ENCODE data around the gene SRGAP1. TPM values are rescaled to one million over a fixed set of nuclear protein-coding genes. Genes with fewer than 3 reads are reported as not detected.
"Not testable (repeated sequence)": the region's sequence is repeated elsewhere in the genome, so short reads cannot be mapped to it uniquely, and the experiment has no call there.

Gene SRGAP1
- polyA plus RNA-seq, 6 donors from 2014 or later: 0.01 to 0.26 (median 0.05) TPM

- Mint-ChIP-seq H3K9me3 (peaks cover 0 to 2% (median 0%) of the 10 kb centered on the region in 7 donors), H3K27me3 (peaks cover 0 to 5% (median 0%) of the 10 kb centered on the region in 3 donors), H3K27ac (no peak overlapping the region), H3K4me1 (no peaks in the 10 kb centered on the region), H3K4me3 (no peak overlapping the region), H3K36me3 (no peaks in the 10 kb centered on the region)
- no peak for ATAC-seq (ENCODE audit: low read depth in 2 of 2)
- no peak for DNase-seq
Observed at GRCh38 chr12:63862969-63863230, 18.4 kb downstream of the SRGAP1 start.

- H3K4me3 Mint-ChIP-seq: no peak overlapping the region
- no peaks in the 10 kb centered on the region for H3K36me3 Mint-ChIP-seq
- peaks cover 0 to 5% (median 2%) of the 10 kb centered on the region in 3 donors for H3K27me3 Mint-ChIP-seq
- DNase-seq: no peak
- H3K4me1 Mint-ChIP-seq: no peaks in the 10 kb centered on the region
- H3K9me3 Mint-ChIP-seq: peaks cover 0 to 2% (median 0%) of the 10 kb centered on the region in 7 donors
- no peak for ATAC-seq (ENCODE audit: low read depth in 2 of 2)
- no peak overlapping the region for H3K27ac Mint-ChIP-seq
Observed at GRCh38 chr12:63863658-63864453, 19.4 kb downstream of the SRGAP1 start.

GRCh38 chr12:63864454-63864706 lies 19.9 kb downstream of the SRGAP1 start:
- H3K9me3 Mint-ChIP-seq: peaks cover 0 to 2% (median 0%) of the 10 kb centered on the region in 7 donors
- H3K4me1 Mint-ChIP-seq: no peaks in the 10 kb centered on the region
- peaks cover 0 to 7% (median 5%) of the 10 kb centered on the region in 3 donors for H3K27me3 Mint-ChIP-seq
- DNase-seq (no peak), ATAC-seq (ENCODE audit: low read depth in 2 of 2) (no peak)
- no peak overlapping the region for H3K27ac Mint-ChIP-seq
- no peaks in the 10 kb centered on the region for H3K36me3 Mint-ChIP-seq
- no peak overlapping the region for H3K4me3 Mint-ChIP-seq

DNA sequence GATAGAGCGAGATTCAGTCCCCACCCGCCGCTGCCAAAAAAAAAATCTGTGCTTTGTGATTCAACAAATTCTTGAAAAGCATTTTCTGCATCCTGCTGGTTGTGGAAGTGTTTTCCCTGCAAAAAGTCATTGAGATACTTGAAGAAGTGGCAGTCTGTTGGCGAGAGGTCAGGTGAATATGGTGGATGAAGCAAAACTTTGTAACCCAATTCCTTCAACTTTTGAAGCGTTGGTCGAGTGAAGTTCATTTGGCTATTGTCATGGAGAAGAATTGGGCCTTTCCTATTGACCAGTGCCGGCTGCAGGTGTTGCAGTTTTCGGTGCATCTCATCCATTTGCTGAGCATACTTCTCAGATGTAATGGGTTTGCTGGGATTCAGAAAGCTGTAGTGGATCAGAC lies 20.9 kb downstream of the SRGAP1 start:
- Mint-ChIP-seq H3K4me1 (no peaks in the 10 kb centered on the region), H3K36me3 (no peaks in the 10 kb centered on the region), H3K27ac (no peak overlapping the region), H3K9me3 (peaks cover 0 to 2% (median 0%) of the 10 kb centered on the region in 7 donors), H3K27me3 (peaks cover 0 to 11% (median 4%) of the 10 kb centered on the region in 3 donors), H3K4me3 (no peak overlapping the region)
- DNase-seq (no peak), ATAC-seq (ENCODE audit: low read depth in 2 of 2) (no peak)

DNA sequence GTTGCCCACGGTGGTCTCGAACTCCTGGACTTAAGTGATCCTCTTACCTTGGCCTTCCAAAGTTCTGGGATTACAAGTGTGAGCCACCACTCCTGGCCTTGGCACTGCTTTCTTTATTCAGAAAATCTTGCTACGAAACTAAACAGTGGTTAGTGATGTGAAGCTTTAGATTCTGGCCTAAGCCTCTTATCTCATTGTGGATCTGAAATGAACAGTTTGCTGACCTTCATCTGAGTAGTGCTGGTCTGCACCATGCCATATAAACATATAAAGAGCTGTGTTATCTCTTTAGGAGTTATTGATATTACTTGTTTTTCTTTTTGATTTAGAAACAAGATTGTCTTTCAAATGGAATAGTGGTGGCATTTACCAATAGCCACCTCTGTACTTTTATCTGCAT lies 22.6 kb downstream of the SRGAP1 start:
- Mint-ChIP-seq H3K27ac (no peak overlapping the region), H3K9me3 (peaks cover 0 to 2% (median 0%) of the 10 kb centered on the region in 7 donors), H3K4me3 (no peak overlapping the region), H3K36me3 (no peaks in the 10 kb centered on the region), H3K4me1 (no peaks in the 10 kb centered on the region), H3K27me3 (peaks cover 5 to 15% (median 11%) of the 10 kb centered on the region in 3 donors)
- DNase-seq (no peak), ATAC-seq (ENCODE audit: low read depth in 2 of 2) (no peak)

DNA sequence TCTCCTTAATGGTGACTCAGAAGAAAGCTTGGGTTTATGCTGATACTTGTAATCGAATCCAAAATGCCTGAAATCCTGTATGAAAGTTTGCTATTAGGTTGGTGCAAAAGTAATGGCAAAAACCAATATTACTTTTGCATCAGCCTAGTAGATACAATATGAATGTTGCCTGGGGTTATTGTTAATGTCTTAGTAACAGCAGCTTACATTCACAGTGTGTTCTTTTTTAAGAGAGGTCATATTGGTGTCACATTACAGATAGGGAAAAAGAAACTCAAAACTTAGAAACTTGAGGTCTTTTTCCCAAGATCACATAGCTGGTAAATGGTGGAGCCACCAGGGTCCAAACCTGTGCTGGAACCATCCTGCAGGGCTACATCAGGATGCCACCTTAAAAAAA lies 25.2 kb downstream of the SRGAP1 start:
- Mint-ChIP-seq H3K36me3 (no peaks in the 10 kb centered on the region), H3K4me1 (no peaks in the 10 kb centered on the region), H3K27me3 (peaks cover 10 to 16% (median 11%) of the 10 kb centered on the region in 3 donors), H3K4me3 (no peak overlapping the region), H3K27ac (no peak overlapping the region), H3K9me3 (peaks cover 0 to 2% (median 0%) of the 10 kb centered on the region in 7 donors)
- DNase-seq (no peak), ATAC-seq (ENCODE audit: low read depth in 2 of 2) (no peak)

GRCh38 chr12:63870838-63871237 lies 26.3 kb downstream of the SRGAP1 start:
- no peak for DNase-seq
- no peak overlapping the region for H3K4me3 Mint-ChIP-seq
- H3K9me3 Mint-ChIP-seq: peaks cover 0 to 2% (median 0%) of the 10 kb centered on the region in 7 donors
- no peak overlapping the region for H3K27ac Mint-ChIP-seq
- H3K27me3 Mint-ChIP-seq: peaks cover 10 to 16% (median 11%) of the 10 kb centered on the region in 3 donors
- no peak for ATAC-seq (ENCODE audit: low read depth in 2 of 2)
- H3K36me3 Mint-ChIP-seq: no peaks in the 10 kb centered on the region
- no peaks in the 10 kb centered on the region for H3K4me1 Mint-ChIP-seq

DNA sequence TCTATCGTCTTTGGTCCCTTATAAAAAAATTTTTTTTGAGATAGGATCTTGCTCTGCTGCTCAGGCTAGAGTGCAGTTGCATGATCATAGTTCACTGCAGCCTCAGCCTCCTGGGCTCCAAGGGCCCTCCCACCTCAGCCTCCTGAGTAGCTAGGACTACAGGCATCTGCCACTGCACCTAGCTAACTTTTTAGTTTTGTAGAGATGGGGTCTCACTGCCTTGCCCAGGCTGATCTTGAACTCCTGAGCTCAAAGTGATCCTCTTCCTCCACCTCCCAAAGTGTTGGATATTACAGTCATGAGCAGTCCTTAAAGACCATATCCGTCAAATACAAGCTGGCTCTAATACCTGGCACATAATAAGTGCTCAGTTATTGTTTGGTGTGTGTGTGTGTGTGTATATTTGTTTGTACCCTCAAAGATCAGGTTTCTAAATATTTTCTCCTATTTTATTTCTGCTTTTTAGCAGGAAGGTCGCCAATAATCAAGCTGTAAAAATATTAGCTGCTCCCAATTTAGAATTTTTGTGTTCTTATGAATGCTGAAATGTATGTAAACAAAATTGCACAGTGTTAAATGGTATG lies 30.5 kb downstream of the SRGAP1 start:
- ATAC-seq (ENCODE audit: low read depth in 2 of 2) (no peak), DNase-seq (no peak)
- Mint-ChIP-seq H3K9me3 (peaks cover 0 to 1% (median 0%) of the 10 kb centered on the region in 7 donors), H3K4me3 (no peak overlapping the region), H3K4me1 (no peaks in the 10 kb centered on the region), H3K27me3 (peaks cover 0 to 20% (median 10%) of the 10 kb centered on the region in 3 donors), H3K27ac (no peak overlapping the region), H3K36me3 (no peaks in the 10 kb centered on the region)

DNA sequence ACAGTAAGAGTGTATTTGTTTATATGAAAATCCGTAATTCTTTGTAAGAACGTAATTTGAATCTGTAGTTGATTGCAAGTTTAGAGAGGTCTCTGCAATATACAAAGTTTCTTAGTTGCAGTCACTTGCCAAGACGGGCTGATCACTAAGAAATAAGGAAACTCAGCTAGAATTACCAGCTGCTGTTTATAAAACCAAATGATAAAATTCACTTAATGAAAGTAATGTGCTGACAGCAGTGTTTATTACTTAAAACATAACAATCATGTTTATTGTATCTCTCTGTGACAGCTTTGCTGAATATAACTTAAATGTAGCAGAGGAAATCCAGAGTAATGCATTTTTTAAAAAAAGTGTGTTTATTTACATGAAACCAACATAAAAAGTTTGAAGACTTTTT lies 31.2 kb downstream of the SRGAP1 start:
- Mint-ChIP-seq H3K27ac (no peak overlapping the region), H3K9me3 (peaks cover 0 to 4% (median 0%) of the 10 kb centered on the region in 7 donors), H3K4me1 (no peaks in the 10 kb centered on the region), H3K27me3 (peaks cover 3 to 25% (median 15%) of the 10 kb centered on the region in 3 donors), H3K36me3 (no peaks in the 10 kb centered on the region), H3K4me3 (no peak overlapping the region)
- DNase-seq: no peak
- no peak for ATAC-seq (ENCODE audit: low read depth in 2 of 2)

DNA sequence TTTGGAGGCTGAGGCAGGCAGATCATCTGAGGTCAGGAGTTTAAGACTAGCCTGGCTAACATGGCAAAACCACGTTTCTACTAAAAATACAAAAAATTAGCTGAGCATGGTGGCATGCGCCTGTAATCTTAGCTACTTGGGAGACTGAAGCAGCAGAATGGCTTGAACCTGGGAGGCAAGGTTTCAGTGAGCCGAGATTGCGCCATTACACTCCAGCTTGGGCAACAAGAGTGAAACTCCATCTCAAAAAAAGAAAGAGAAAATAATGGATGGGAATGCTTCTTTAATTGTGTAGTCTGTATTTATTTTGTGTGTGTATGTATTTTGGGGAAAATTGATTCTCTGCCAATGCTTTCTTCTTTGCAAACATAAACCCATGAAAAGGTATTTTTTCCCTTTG lies 32.5 kb downstream of the SRGAP1 start:
- no peak for DNase-seq

DNA sequence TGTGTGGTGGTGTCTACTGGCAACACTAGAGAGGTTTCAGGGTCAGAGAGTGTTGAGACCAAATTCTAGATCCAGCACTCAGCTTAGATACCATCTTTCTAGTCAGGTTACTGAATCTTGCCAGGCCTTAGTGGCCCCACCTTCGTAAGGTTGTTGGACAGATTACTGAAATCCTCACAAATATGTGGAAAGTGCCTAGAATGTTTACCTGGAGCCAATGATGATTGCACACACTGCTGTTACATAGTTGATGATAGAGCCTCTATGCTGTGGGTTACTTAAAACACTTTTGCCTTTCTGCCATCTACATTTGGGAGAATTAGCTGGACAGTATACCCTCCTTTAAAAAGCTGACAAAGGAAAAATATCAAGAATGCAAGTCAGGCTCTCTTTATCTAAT lies 33.2 kb downstream of the SRGAP1 start:
- DNase-seq (no peak), ATAC-seq (ENCODE audit: low read depth in 2 of 2) (no peak)
- H3K9me3 Mint-ChIP-seq: peaks cover 0 to 4% (median 0%) of the 10 kb centered on the region in 7 donors
- no peaks in the 10 kb centered on the region for H3K36me3 Mint-ChIP-seq
- H3K4me1 Mint-ChIP-seq: no peaks in the 10 kb centered on the region
- H3K27me3 Mint-ChIP-seq: peaks cover 6 to 13% (median 9%) of the 10 kb centered on the region in 3 donors
- H3K27ac Mint-ChIP-seq: no peak overlapping the region
- H3K4me3 Mint-ChIP-seq: no peak overlapping the region

More for the DNA sequence above, 32.5 kb downstream of the SRGAP1 start:
- Mint-ChIP-seq H3K9me3 (peaks cover 0 to 4% (median 0%) of the 10 kb centered on the region in 7 donors), H3K36me3 (no peaks in the 10 kb centered on the region), H3K27ac (no peak overlapping the region), H3K4me1 (no peaks in the 10 kb centered on the region), H3K27me3 (peaks cover 6 to 15% (median 12%) of the 10 kb centered on the region in 3 donors), H3K4me3 (no peak overlapping the region)
- ATAC-seq (ENCODE audit: low read depth in 2 of 2): no peak

- not testable (repeated sequence) for ATAC-seq (ENCODE audit: low read depth in 2 of 2); DNase-seq; H3K27ac Mint-ChIP-seq; H3K36me3 Mint-ChIP-seq; H3K4me3 Mint-ChIP-seq; H3K9me3 Mint-ChIP-seq; H3K4me1 Mint-ChIP-seq
- peaks cover 6 to 13% (median 7%) of the 10 kb centered on the region in 3 donors for H3K27me3 Mint-ChIP-seq
Observed at GRCh38 chr12:63880235-63880634, 35.7 kb downstream of the SRGAP1 start.

DNA sequence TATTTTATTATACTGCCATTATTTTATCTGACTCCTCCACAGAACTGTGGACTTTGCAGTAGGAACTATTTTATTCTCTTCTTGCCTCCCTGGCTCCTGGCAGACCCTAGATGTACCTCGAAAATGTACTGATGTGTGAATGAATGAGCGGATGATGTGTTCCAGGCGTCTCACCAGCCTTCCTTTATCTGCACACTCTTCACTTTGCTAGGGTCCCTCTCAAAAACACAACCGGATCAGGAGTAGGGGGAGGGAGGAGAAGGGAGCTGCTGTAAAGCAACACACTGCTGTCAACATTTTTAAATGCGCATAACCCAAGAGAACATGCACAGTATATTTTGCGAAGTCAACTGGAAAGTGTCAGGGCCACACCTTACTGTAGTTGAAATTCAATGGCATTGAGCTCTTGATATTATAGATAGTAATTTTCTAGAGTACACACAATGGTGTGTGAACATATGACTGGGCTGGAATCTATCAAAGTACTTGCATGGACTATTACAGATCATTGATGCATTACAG lies 36.3 kb downstream of the SRGAP1 start:
- ATAC-seq (ENCODE audit: low read depth in 2 of 2) (no peak), DNase-seq (no peak)
- no peaks in the 10 kb centered on the region for H3K4me1 Mint-ChIP-seq
- peaks cover 0 to 4% (median 0%) of the 10 kb centered on the region in 7 donors for H3K9me3 Mint-ChIP-seq
- H3K27me3 Mint-ChIP-seq: peaks cover 6 to 13% (median 7%) of the 10 kb centered on the region in 3 donors
- no peak overlapping the region for H3K4me3 Mint-ChIP-seq
- no peaks in the 10 kb centered on the region for H3K36me3 Mint-ChIP-seq
- H3K27ac Mint-ChIP-seq: no peak overlapping the region

DNA sequence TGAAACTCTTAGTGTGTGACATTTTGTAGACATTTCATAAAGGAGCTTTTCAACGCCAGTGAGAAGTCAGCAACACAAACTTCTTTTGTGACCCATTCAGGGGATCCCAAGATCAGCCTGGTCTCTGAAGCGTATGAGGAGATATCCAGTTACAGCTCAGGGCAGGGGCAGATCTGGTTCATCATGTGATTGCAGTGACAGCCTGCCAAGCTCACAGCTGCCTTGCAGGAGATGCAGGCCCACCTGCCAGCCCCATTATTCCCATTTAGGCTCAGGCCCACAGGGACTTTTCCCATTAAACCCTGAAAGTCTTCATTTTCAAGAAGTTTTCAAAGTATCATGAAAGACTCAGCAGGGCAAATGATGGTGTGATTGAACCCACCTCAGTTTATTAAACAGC lies 38.3 kb downstream of the SRGAP1 start:
- H3K36me3 Mint-ChIP-seq: peaks cover 0 to 4% of the 10 kb centered on the region in 2 donors
- peaks cover 0 to 4% (median 0%) of the 10 kb centered on the region in 7 donors for H3K9me3 Mint-ChIP-seq
- no peak overlapping the region for H3K4me3 Mint-ChIP-seq
- DNase-seq (no peak), ATAC-seq (ENCODE audit: low read depth in 2 of 2) (no peak)
- peaks cover 6 to 13% (median 7%) of the 10 kb centered on the region in 3 donors for H3K27me3 Mint-ChIP-seq
- H3K4me1 Mint-ChIP-seq: no peaks in the 10 kb centered on the region
- no peak overlapping the region for H3K27ac Mint-ChIP-seq
